SK-N-SH (cell line): ENCODE data around the gene SAP30L. TPM values are rescaled to one million over a fixed set of nuclear protein-coding genes. Genes with fewer than 3 reads are reported as not detected.

ENCODE experiments used
- CTCF ChIA-PET: fragments of 300-600, 350-600 bp; formaldehyde crosslinking; extraction: SDS; loops from one replicate; lab custom pipeline; 2021; lab: Yijun Ruan, JAX
- POLR2A ChIA-PET: fragments of 350-600 bp; sonication (Branson Sonifier 250); formaldehyde crosslinking; extraction: SDS; loops from one replicate; lab custom pipeline; 2020; ENCODE audit warnings: antibody characterized with exemption, inconsistent platforms; lab: Yijun Ruan, JAX
- DNase-seq: peaks from one replicate; pipeline ENCODE4 v3.0.0; 2012
- H2AFZ ChIP-seq: fragments of 200-600 bp; sonication (generic); 2 replicates; pipeline ENCODE4 v1.8.1; 2016; ENCODE audit warnings: antibody characterized with exemption, mild to moderate bottlenecking, low read depth
- H3F3A ChIP-seq: fragments of 200-600 bp; sonication (generic); replicated peaks from 2 replicates; pipeline ENCODE3; 2016; ENCODE audit warnings: antibody characterized with exemption, mild to moderate bottlenecking; ENCODE audit not compliant: insufficient read depth
- H3K27ac ChIP-seq, 2 experiments: fragments of 200-500 bp in 1 of 2; fragments of 200-600 bp in 1 of 2; sonication (Bioruptor generic) in 1 of 2; sonication (generic), shearing (Covaris generic) in 1 of 2; 2 replicates each; pipeline versions ENCODE4 v1.5.1 to v1.6.1; 2014 to 2016; ENCODE audit warnings: low read depth in 2 of 2, inconsistent platforms in 1 of 2, low read length in 1 of 2, mild to moderate bottlenecking in 1 of 2, mixed read lengths in 1 of 2
- H3K27me3 ChIP-seq: fragments of 200-600 bp; sonication (generic), shearing (Covaris generic); 2 replicates; pipeline ENCODE4 v1.6.1; 2016; ENCODE audit warnings: mixed run types; ENCODE audit not compliant: insufficient read depth
- H3K36me3 ChIP-seq, 2 experiments: fragments of 200-500 bp in 1 of 2; fragments of 200-600 bp in 1 of 2; sonication (Bioruptor generic) in 1 of 2; sonication (generic) in 1 of 2; replicated peaks in 1 of 2; 2 replicates each; pipeline versions ENCODE3 to v1.5.1; 2014 to 2016; ENCODE audit warnings: low read length in 1 of 2, mild to moderate bottlenecking in 1 of 2; ENCODE audit not compliant: insufficient read depth in 2 of 2, control insufficient read depth in 1 of 2
- H3K4me1 ChIP-seq, 2 experiments: fragments of 200-500 bp in 1 of 2; fragments of 200-600 bp in 1 of 2; sonication (Bioruptor generic) in 1 of 2; sonication (generic), shearing (Covaris generic) in 1 of 2; 2 replicates each; pipeline versions ENCODE4 v1.5.1 to v1.6.1; 2014 to 2016; ENCODE audit warnings: low read depth in 1 of 2, low read length in 1 of 2, mixed run types in 1 of 2; ENCODE audit not compliant: insufficient read depth in 2 of 2, control insufficient read depth in 1 of 2
- H3K4me2 ChIP-seq: fragments of 200-600 bp; sonication (generic), shearing (Covaris generic); 2 replicates; pipeline ENCODE4 v1.6.1; 2017; ENCODE audit warnings: mixed run types
- H3K4me3 ChIP-seq, 2 experiments: fragments of 200-500 bp in 1 of 2; fragments of 200-600 bp in 1 of 2; sonication (Bioruptor generic) in 1 of 2; sonication (generic), shearing (Covaris generic) in 1 of 2; 2 replicates each; pipeline versions ENCODE4 v1.5.1 to v1.8.1; 2014 to 2016; ENCODE audit warnings: low read depth in 2 of 2, inconsistent platforms in 1 of 2, low read length in 1 of 2, mild to moderate bottlenecking in 1 of 2, mixed read lengths in 1 of 2, moderate library complexity in 1 of 2
- H3K79me2 ChIP-seq: fragments of 200-600 bp; sonication (generic); 2 replicates; pipeline ENCODE4 v1.8.1; 2017; ENCODE audit warnings: mild to moderate bottlenecking; ENCODE audit not compliant: insufficient read depth
- H3K9ac ChIP-seq: fragments of 200-600 bp; sonication (generic); 2 replicates; pipeline ENCODE4 v1.6.1; 2017; ENCODE audit warnings: mixed run types
- H3K9me2 ChIP-seq: fragments of 200-600 bp; sonication (generic); 2 replicates; pipeline ENCODE4 v1.6.1; 2017; ENCODE audit warnings: mixed run types
- H3K9me3 ChIP-seq: fragments of 200-600 bp; sonication (generic); 2 replicates; pipeline ENCODE4 v1.6.1; 2017; ENCODE audit warnings: mixed run types, mild to moderate bottlenecking, moderate library complexity
- H4K20me1 ChIP-seq: fragments of 200-600 bp; sonication (generic); 2 replicates; pipeline ENCODE4 v1.6.1; 2017; ENCODE audit warnings: mild to moderate bottlenecking, mixed run types; ENCODE audit not compliant: insufficient read depth
- CHD2 ChIP-seq: fragments of 150-350 bp; IDR thresholded peaks from 2 replicates; pipeline ENCODE4 v1.6.1; 2018; ENCODE audit warnings: low read length; ENCODE audit not compliant: partially characterized antibody
- EP300 ChIP-seq, 2 experiments: IDR thresholded peaks; 2 replicates each; pipeline versions ENCODE4 v1.4.0 to v1.6.1; 2012; ENCODE audit warnings: borderline replicate concordance in 1 of 2, low read depth in 1 of 2, low read length in 1 of 2
- FOXJ3 ChIP-seq: sonication (generic); formaldehyde crosslinking; IDR thresholded peaks from 2 replicates; pipeline ENCODE4 v1.5.1; 2020; ENCODE audit warnings: mild to moderate bottlenecking, missing genetic modification reagents
- GATA2 ChIP-seq: sonication (generic); formaldehyde crosslinking; IDR thresholded peaks from 2 replicates; pipeline ENCODE4 v1.5.0; 2020; ENCODE audit warnings: mild to moderate bottlenecking, missing genetic modification reagents
- MXI1 ChIP-seq: IDR thresholded peaks from 2 replicates; pipeline ENCODE4 v1.6.1; 2012; ENCODE audit warnings: mild to moderate bottlenecking, low read depth, low read length, improper control_type of control experiment
- RAD21 ChIP-seq: IDR thresholded peaks from 2 replicates; pipeline ENCODE4 v1.6.1; 2012; ENCODE audit warnings: mild to moderate bottlenecking, low read length
- RCOR1 ChIP-seq: fragments of 150-350 bp; IDR thresholded peaks from 2 replicates; pipeline ENCODE4 v1.6.1; 2017; ENCODE audit warnings: antibody characterized with exemption, low read length
- RFX5 ChIP-seq: IDR thresholded peaks from 2 replicates; pipeline ENCODE4 v1.6.1; 2012; ENCODE audit warnings: mild to moderate bottlenecking, improper control_type of control experiment, low read length
- RXRA ChIP-seq: IDR thresholded peaks from 2 replicates; pipeline ENCODE4 v1.4.0; 2012; ENCODE audit warnings: low read depth, mild to moderate bottlenecking, borderline replicate concordance
- SIN3A ChIP-seq: IDR thresholded peaks from 2 replicates; pipeline ENCODE4 v1.6.1; 2012; ENCODE audit warnings: low read depth, mild to moderate bottlenecking, low read length, moderate library complexity, borderline replicate concordance
- TAF1 ChIP-seq: IDR thresholded peaks from 2 replicates; pipeline ENCODE4 v1.6.1; 2012; ENCODE audit warnings: low read depth, mild to moderate bottlenecking, low read length, moderate library complexity, borderline replicate concordance
- TCF12 ChIP-seq: IDR thresholded peaks from 2 replicates; pipeline ENCODE4 v1.4.0; 2012
- WGBS: methylation state at CpG from one replicate; pipeline ENCODE4 v1.1.6; 2017; ENCODE audit warnings: low lambda C conversion rate; 5-methylcytosine and 5-hydroxymethylcytosine counted together
- polyA plus RNA-seq, 3 experiments: library from polyadenylated mRNA; depleted of rRNA; stranded (reverse); fragments of >200 nt; gene quantifications; 2 replicates each; pipeline ENCODE4 v1.2.3, GENCODE V29; 2012
- TF ChIP-seq, protein P1 (sequence below): IDR thresholded peaks from 2 replicates; pipeline ENCODE4 v1.4.0; 2012; ENCODE audit warnings: low read depth
- TF ChIP-seq, protein P2 (sequence below): fragments of 150-350 bp; IDR thresholded peaks from 2 replicates; pipeline ENCODE4 v1.6.1; 2017; ENCODE audit warnings: antibody characterized with exemption, low read length, low read depth, borderline replicate concordance
- TF ChIP-seq, protein P3 (sequence below): IDR thresholded peaks from 2 replicates; pipeline ENCODE4 v1.4.0; 2012; ENCODE audit warnings: low read depth, borderline replicate concordance

Gene SAP30L
- polyA plus RNA-seq, 1 of the 3 experiments (the other 2 are of a cell fraction) = 26.6 TPM

DNA sequence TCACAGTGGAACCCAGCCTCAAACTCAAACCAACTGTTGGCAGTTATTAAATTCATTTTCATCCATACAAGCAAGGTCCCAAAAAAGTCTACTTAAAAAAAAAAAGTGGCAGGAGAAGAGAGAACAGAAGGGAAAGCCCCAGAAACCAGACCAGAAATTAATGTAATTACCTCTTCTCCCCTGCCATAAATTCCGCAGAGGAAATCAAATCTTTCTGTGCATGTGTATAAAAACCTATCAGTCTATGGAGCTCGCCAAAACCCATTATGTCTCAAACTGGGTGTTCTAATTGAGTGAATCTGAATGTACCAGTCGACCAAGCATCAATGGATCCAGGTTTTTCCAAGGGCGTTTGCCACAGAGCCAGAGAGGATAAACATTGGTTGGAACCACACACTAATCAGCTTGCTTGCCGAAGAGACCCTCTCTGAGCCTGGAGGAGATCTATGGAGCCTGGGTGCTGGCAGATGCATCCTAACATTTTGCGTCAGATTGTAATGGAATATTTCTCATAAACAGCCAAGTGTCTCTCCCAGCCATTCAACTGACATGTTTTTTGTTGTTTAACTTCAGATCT lies 40.1 kb downstream of the SAP30L start:
- no peak overlapping the region for H3K9ac ChIP-seq
- ChIA-PET POLR2A (interaction anchor here (0.8 to 4.9 kb wide), 11 partner anchors 9 to 118 kb away, joined by 3 to 87 read pairs (median 9); partner anchors contain the start of gene HAND1), CTCF (interaction anchor here (1.1 to 6.6 kb wide), 9 partner anchors 12 to 123 kb away, joined by 4 to 93 read pairs (median 11); no protein-coding TSS in a partner anchor)
- no peaks in the 10 kb centered on the region for H4K20me1 ChIP-seq
- H2AFZ ChIP-seq = no peak overlapping the region
- H3K27ac ChIP-seq = peak overlapping the region in 1 of 2 experiments; percentile 100; a peak in 3 of 4 replicates
- no peaks in the 10 kb centered on the region for H3K9me3 ChIP-seq
- no peak overlapping the region for H3K4me2 ChIP-seq
- H3K36me3 ChIP-seq = no peaks in the 10 kb centered on the region
- DNase-seq = peak; percentile 63
- no peaks in the 10 kb centered on the region for H3K79me2 ChIP-seq
- H3K27me3 ChIP-seq = peaks cover 66% of the 10 kb centered on the region
- WGBS = 10% methylated on average over 5 of the region's 6 CpGs
- no peaks in the 10 kb centered on the region for H3F3A ChIP-seq
- no peak overlapping the region for H3K4me3 ChIP-seq
- H3K9me2 ChIP-seq = no peaks in the 10 kb centered on the region
- TF ChIP-seq EP300 (IDR thresholded peaks at IDR 0.05; ENCODE audit: borderline replicate concordance in 1 of 2, low read depth in 1 of 2, low read length in 1 of 2) (peak in 1 of 2 experiments; percentile 71; a peak in 2 of 4 replicates), TAF1 (no peak), CHD2 (peak; percentile 65), RCOR1 (peak; percentile 54; the same call in 1 of the 2 replicates), FOXJ3 (CRISPR knock-in tag) (peak; percentile 79; the same call in 1 of the 2 replicates)
- peaks cover 0 to 58% of the 10 kb centered on the region in 2 experiments; a peak in 2 of 4 replicates for H3K4me1 ChIP-seq

DNA sequence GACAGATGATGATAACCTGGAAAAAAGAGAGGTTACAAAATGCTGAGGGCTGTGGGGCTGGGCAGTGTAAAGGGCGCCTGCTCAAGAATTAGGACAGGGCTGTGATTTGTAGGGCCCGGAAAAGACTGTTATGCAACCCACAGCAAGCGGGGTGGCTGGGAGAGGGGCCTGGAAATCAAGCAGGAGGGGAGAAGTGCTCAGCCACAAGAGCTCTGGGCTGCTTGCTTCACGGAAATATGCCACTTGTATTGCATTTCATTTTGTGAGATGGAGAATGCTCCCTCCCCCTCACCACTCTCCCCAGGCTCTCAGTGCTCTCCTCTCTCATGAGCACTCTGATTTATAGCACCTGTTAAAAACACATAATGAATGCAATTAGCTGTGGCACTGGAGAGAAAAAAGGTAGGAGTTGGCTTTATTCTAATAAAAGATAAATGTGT lies 40.6 kb downstream of the SAP30L start:
- Histone ChIP-seq H4K20me1 (no peaks in the 10 kb centered on the region), H3K4me3 (peak overlapping the region in 1 of 2 experiments; percentile 14; a peak in 1 of 4 replicates)
- TF ChIP-seq, protein P1, sequence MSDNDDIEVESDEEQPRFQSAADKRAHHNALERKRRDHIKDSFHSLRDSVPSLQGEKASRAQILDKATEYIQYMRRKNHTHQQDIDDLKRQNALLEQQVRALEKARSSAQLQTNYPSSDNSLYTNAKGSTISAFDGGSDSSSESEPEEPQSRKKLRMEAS = no peak
- TF ChIP-seq TAF1 (no peak), MXI1 (no peak), GATA2 (CRISPR knock-in tag) (peak; percentile 86; the same call in 1 of the 2 replicates), RCOR1 (peak; percentile 70), CHD2 (peak; percentile 52), EP300 (IDR thresholded peaks at IDR 0.05; ENCODE audit: borderline replicate concordance in 1 of 2, low read depth in 1 of 2, low read length in 1 of 2) (peak in 1 of 2 experiments; percentile 93; a peak in 2 of 4 replicates), RXRA (no peak), SIN3A (no peak), TCF12 (peak; percentile 23; the same call in 1 of the 2 replicates), RAD21 (peak; percentile 35), RFX5 (0 out of 2 replicates have a peak, but pooled peaks have one; percentile 20)
- TF ChIP-seq, protein P2, sequence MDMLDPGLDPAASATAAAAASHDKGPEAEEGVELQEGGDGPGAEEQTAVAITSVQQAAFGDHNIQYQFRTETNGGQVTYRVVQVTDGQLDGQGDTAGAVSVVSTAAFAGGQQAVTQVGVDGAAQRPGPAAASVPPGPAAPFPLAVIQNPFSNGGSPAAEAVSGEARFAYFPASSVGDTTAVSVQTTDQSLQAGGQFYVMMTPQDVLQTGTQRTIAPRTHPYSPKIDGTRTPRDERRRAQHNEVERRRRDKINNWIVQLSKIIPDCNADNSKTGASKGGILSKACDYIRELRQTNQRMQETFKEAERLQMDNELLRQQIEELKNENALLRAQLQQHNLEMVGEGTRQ = no peak
- TF ChIP-seq, protein P3, sequence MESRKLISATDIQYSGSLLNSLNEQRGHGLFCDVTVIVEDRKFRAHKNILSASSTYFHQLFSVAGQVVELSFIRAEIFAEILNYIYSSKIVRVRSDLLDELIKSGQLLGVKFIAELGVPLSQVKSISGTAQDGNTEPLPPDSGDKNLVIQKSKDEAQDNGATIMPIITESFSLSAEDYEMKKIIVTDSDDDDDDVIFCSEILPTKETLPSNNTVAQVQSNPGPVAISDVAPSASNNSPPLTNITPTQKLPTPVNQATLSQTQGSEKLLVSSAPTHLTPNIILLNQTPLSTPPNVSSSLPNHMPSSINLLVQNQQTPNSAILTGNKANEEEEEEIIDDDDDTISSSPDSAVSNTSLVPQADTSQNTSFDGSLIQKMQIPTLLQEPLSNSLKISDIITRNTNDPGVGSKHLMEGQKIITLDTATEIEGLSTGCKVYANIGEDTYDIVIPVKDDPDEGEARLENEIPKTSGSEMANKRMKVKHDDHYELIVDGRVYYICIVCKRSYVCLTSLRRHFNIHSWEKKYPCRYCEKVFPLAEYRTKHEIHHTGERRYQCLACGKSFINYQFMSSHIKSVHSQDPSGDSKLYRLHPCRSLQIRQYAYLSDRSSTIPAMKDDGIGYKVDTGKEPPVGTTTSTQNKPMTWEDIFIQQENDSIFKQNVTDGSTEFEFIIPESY = no peak
- TF ChIP-seq, all 33 proteins: peak for 7
- Histone ChIP-seq H3K27me3 (peaks cover 61% of the 10 kb centered on the region), H3F3A (no peaks in the 10 kb centered on the region), H3K27ac (peak overlapping the region; percentile 19 to 100; a peak in 3 of 4 replicates), H2AFZ (no peak overlapping the region), H3K9me2 (no peaks in the 10 kb centered on the region), H3K4me1 (peaks cover 0 to 56% of the 10 kb centered on the region in 2 experiments; a peak in 2 of 4 replicates), H3K9ac (no peak overlapping the region), H3K9me3 (no peaks in the 10 kb centered on the region), H3K79me2 (no peaks in the 10 kb centered on the region), H3K4me2 (no peak overlapping the region), H3K36me3 (no peaks in the 10 kb centered on the region)
- DNase-seq = peak; percentile 81
- CTCF ChIA-PET = interaction anchor here (0.7 to 6.6 kb wide), 10 partner anchors 13 to 154 kb away, joined by 4 to 93 read pairs (median 8); no protein-coding TSS in a partner anchor
- 9% methylated on average over 4 of the region's 4 CpGs for WGBS
- POLR2A ChIA-PET = interaction anchor here (0.8 to 4.9 kb wide), 12 partner anchors 9 to 117 kb away, joined by 3 to 87 read pairs (median 7); partner anchors contain the start of gene HAND1
